HG03108 (cell line): ENCODE measurements around the gene GJD4.

Experiments used
- ATAC-seq: cut with Tn5 transposase; IDR thresholded peaks from one replicate; pipeline ENCODE4 v1.9.1; 2021; ENCODE audit warnings: moderate library complexity; ENCODE audit not compliant: unreplicated experiment

Gene GJD4

GRCh38 chr10:35644050-35644950, 39.2 kb downstream of the GJD4 start:
- ATAC-seq = no peak

GRCh38 chr10:35650894-35651293, 45.8 kb downstream of the GJD4 start:
- ATAC-seq = no peak

- no peak for ATAC-seq
Measured at GRCh38 chr10:35652824-35653223, 47.7 kb downstream of the GJD4 start.

GRCh38 chr10:35657621-35658020, 52.5 kb downstream of the GJD4 start:
- no peak for ATAC-seq
